GM23338 (cell line): ENCODE measurements around the gene COL1A1. TPM values are rescaled to one million over a fixed set of nuclear protein-coding genes. Genes with fewer than 3 reads are reported as not detected.

Experiments used
- ATAC-seq: fragments of 200-7000 bp; cut with Tn5 transposase; 3 replicates; pipeline ENCODE4 v1.9.1; 2020
- DNase-seq: peaks from one replicate; pipeline ENCODE4 v3.0.0-alpha.2; 2015; ENCODE audit warnings: low spot score
- H2AFZ ChIP-seq: fragments of 200-600 bp; sonication (generic); 2 replicates; pipeline ENCODE4 v1.8.0; 2016; ENCODE audit warnings: antibody characterized with exemption, mild to moderate bottlenecking, moderate library complexity
- H3F3A ChIP-seq: fragments of 200-600 bp; sonication (generic); replicated peaks from 2 replicates; pipeline ENCODE4 v1.8.0; 2017; ENCODE audit warnings: antibody characterized with exemption, mixed run types, low read depth
- H3K27ac ChIP-seq: fragments of 200-600 bp; sonication (generic); 2 replicates; pipeline ENCODE4 v1.6.1; 2016; ENCODE audit warnings: low read depth
- H3K27me3 ChIP-seq: fragments of 200-600 bp; sonication (generic); 2 replicates; pipeline ENCODE4 v1.8.0; 2016; ENCODE audit warnings: mild to moderate bottlenecking, mixed run types, moderate library complexity; ENCODE audit not compliant: insufficient read depth
- H3K36me3 ChIP-seq: fragments of 200-600 bp; sonication (generic); 2 replicates; pipeline ENCODE4 v1.8.0; 2016; ENCODE audit warnings: mild to moderate bottlenecking; ENCODE audit not compliant: insufficient read depth
- H3K4me1 ChIP-seq: fragments of 200-600 bp; sonication (generic); 2 replicates; pipeline ENCODE4 v1.8.0; 2016; ENCODE audit warnings: mild to moderate bottlenecking, moderate library complexity; ENCODE audit not compliant: insufficient read depth
- H3K4me2 ChIP-seq: fragments of 200-600 bp; sonication (generic); 2 replicates; pipeline ENCODE4 v1.7.1; 2017; ENCODE audit warnings: mixed run types
- H3K4me3 ChIP-seq: fragments of 200-600 bp; sonication (generic); 2 replicates; pipeline ENCODE4 v1.6.1; 2016; ENCODE audit warnings: mixed run types
- H3K79me2 ChIP-seq: fragments of 200-600 bp; sonication (generic); replicated peaks from 2 replicates; pipeline ENCODE4 v1.8.0; 2017; ENCODE audit warnings: mild to moderate bottlenecking; ENCODE audit not compliant: insufficient read depth
- H3K9me2 ChIP-seq: fragments of 200-600 bp; sonication (generic); 2 replicates; pipeline ENCODE4 v1.8.0; 2017; ENCODE audit not compliant: insufficient read depth
- H4K20me1 ChIP-seq: fragments of 200-600 bp; sonication (generic); replicated peaks from 2 replicates; pipeline ENCODE4 v1.8.0; 2017; ENCODE audit warnings: mild to moderate bottlenecking; ENCODE audit not compliant: insufficient read depth
- H3K27ac Mint-ChIP-seq: 2 replicates; pipeline ENCODE4 v1.8.0; 2020; ENCODE audit warnings: inconsistent platforms, mild to moderate bottlenecking, moderate library complexity, mixed read lengths
- H3K27me3 Mint-ChIP-seq: 3 replicates; pipeline ENCODE4 v1.8.0; 2022; ENCODE audit warnings: low read depth, mild to moderate bottlenecking, moderate library complexity, mixed read lengths, inconsistent platforms; ENCODE audit not compliant: insufficient read depth, poor library complexity
- H3K36me3 Mint-ChIP-seq: 3 replicates; pipeline ENCODE4 v1.8.0; 2021; ENCODE audit warnings: low read depth, mild to moderate bottlenecking, inconsistent platforms, moderate library complexity, mixed read lengths
- H3K4me1 Mint-ChIP-seq: 3 replicates; pipeline ENCODE4 v1.8.0; 2020; ENCODE audit warnings: mild to moderate bottlenecking, inconsistent platforms, mixed read lengths
- H3K4me3 Mint-ChIP-seq: 3 replicates; pipeline ENCODE4 v1.8.0; 2021; ENCODE audit warnings: moderate library complexity, mild to moderate bottlenecking, inconsistent platforms, mixed read lengths
- H3K9me3 Mint-ChIP-seq: 3 replicates; pipeline ENCODE4 v1.8.0; 2020; ENCODE audit warnings: moderate library complexity, mild to moderate bottlenecking, inconsistent platforms, mixed read lengths
- CREB1 ChIP-seq: fragments of 250-450 bp; sonication (Bioruptor Pico); IDR thresholded peaks from 2 replicates; pipeline ENCODE4 v1.5.0; 2020; ENCODE audit warnings: low read depth, mild to moderate bottlenecking, moderate library complexity
- EZH2 ChIP-seq: fragments of 200-600 bp; sonication (generic); IDR thresholded peaks from one replicate; pipeline ENCODE4 v1.8.0; 2017; ENCODE audit warnings: antibody characterized with exemption, mild to moderate bottlenecking, low read depth; ENCODE audit not compliant: unreplicated experiment
- EZH2phosphoT487 ChIP-seq: fragments of 200-600 bp; sonication (generic); IDR thresholded peaks from one replicate; pipeline ENCODE4 v1.8.1; 2018; ENCODE audit warnings: antibody characterized with exemption; ENCODE audit not compliant: unreplicated experiment
- JUNB ChIP-seq: IDR thresholded peaks from one replicate; pipeline ENCODE4 v1.6.1; 2016; ENCODE audit warnings: antibody characterized with exemption; ENCODE audit not compliant: unreplicated experiment
- NANOG ChIP-seq: IDR thresholded peaks from 2 replicates; pipeline ENCODE4 v1.6.1; 2016; ENCODE audit warnings: antibody characterized with exemption, borderline replicate concordance
- POLR2AphosphoS5 ChIP-seq: IDR thresholded peaks from 2 replicates; pipeline ENCODE4 v1.6.1; 2016; ENCODE audit warnings: antibody characterized with exemption, low read depth
- STAT1 ChIP-seq: IDR thresholded peaks from one replicate; pipeline ENCODE4 v1.6.1; 2016; ENCODE audit warnings: antibody characterized with exemption; ENCODE audit not compliant: unreplicated experiment
- ZNF114 ChIP-seq: fragments of 250-450 bp; sonication (Bioruptor Pico); IDR thresholded peaks from 2 replicates; pipeline ENCODE4 v1.5.0; 2020; ENCODE audit warnings: mild to moderate bottlenecking, moderate library complexity
- ZNF331 ChIP-seq: fragments of 250-450 bp; sonication (Bioruptor Pico); IDR thresholded peaks from 2 replicates; pipeline ENCODE4 v1.5.0; 2020; ENCODE audit warnings: low read depth, mild to moderate bottlenecking, moderate library complexity
- polyA plus RNA-seq: library from polyadenylated mRNA; unstranded; fragments of >200 nt; fragmentation: Nextera tagmentation; extraction: Ambion mirVana; gene quantifications from 2 replicates; pipeline ENCODE4 v1.2.1, GENCODE V29; 2016
- total RNA-seq: library from RNA; depleted of rRNA; stranded (reverse); fragments of >200 nt; shearing (Covaris generic); gene quantifications from 2 replicates; pipeline ENCODE4 v1.2.3, GENCODE V29; 2014
- TF ChIP-seq, protein P1 (sequence below): IDR thresholded peaks from 2 replicates; pipeline ENCODE4 v1.6.1; 2016; ENCODE audit warnings: antibody characterized with exemption
- TF ChIP-seq, protein P2 (sequence below): IDR thresholded peaks from one replicate; pipeline ENCODE4 v1.6.1; 2018; ENCODE audit warnings: antibody characterized with exemption; ENCODE audit not compliant: unreplicated experiment
- TF ChIP-seq, protein P3 (sequence below), 2 experiments: fragments of 200-600 bp in 1 of 2; sonication (generic) in 1 of 2; conservative IDR thresholded peaks; 2 replicates each; pipeline versions ENCODE4 v1.5.1 to v1.6.1; 2016 to 2017; ENCODE audit warnings: antibody characterized with exemption in 2 of 2, low read depth in 2 of 2, mild to moderate bottlenecking in 2 of 2, moderate library complexity in 1 of 2
- TF ChIP-seq, protein P4 (sequence below): fragments of 250-450 bp; sonication (Bioruptor Pico); IDR thresholded peaks from 2 replicates; pipeline ENCODE4 v1.5.0; 2020; ENCODE audit warnings: mild to moderate bottlenecking, moderate library complexity

The COL1A1 gene
- total and polyA plus RNA-seq, 2 experiments from 2014 or later: 21.2 to 34.3 TPM

DNA sequence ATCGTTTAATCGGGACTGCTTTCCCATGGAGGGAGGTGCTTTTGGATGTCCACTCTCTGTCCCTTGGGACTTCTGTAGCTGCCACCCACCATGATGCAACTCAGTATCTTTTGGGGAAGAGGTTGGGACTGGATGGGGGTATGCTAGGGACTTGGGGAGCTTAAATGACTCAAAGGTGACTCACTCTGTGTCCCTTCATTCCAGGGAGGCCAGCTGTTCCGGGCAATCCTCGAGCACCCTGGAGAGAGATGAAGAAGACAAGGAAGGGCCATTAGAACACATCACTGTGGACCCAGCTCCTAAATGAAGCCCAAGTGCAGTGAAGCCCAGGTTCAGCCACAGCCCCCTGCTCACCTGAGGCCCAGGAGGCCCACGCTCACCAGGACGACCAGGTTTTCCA lies 4.6 kb downstream of the COL1A1 start:
- Mint-ChIP-seq H3K36me3 (peaks cover 14% of the 10 kb centered on the region; the same call in 2 of the 3 replicates), H3K27ac (no peak overlapping the region), H3K9me3 (no peaks in the 10 kb centered on the region), H3K4me1 (peaks cover 16% of the 10 kb centered on the region), H3K27me3 (peaks cover 16% of the 10 kb centered on the region), H3K4me3 (no peak overlapping the region)
- no peak overlapping the region for H3K4me3 ChIP-seq
- H3K4me2 ChIP-seq: no peak overlapping the region
- TF ChIP-seq NANOG (no peak), EZH2phosphoT487 (no peak), JUNB (no peak), CREB1 (CRISPR knock-in tag) (no peak), STAT1 (no peak), ZNF114 (CRISPR knock-in tag) (no peak), EZH2 (no peak), POLR2AphosphoS5 (no peak), ZNF331 (CRISPR knock-in tag) (no peak)
- TF ChIP-seq, protein P1, sequence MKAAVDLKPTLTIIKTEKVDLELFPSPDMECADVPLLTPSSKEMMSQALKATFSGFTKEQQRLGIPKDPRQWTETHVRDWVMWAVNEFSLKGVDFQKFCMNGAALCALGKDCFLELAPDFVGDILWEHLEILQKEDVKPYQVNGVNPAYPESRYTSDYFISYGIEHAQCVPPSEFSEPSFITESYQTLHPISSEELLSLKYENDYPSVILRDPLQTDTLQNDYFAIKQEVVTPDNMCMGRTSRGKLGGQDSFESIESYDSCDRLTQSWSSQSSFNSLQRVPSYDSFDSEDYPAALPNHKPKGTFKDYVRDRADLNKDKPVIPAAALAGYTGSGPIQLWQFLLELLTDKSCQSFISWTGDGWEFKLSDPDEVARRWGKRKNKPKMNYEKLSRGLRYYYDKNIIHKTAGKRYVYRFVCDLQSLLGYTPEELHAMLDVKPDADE: no peak
- TF ChIP-seq, protein P2, sequence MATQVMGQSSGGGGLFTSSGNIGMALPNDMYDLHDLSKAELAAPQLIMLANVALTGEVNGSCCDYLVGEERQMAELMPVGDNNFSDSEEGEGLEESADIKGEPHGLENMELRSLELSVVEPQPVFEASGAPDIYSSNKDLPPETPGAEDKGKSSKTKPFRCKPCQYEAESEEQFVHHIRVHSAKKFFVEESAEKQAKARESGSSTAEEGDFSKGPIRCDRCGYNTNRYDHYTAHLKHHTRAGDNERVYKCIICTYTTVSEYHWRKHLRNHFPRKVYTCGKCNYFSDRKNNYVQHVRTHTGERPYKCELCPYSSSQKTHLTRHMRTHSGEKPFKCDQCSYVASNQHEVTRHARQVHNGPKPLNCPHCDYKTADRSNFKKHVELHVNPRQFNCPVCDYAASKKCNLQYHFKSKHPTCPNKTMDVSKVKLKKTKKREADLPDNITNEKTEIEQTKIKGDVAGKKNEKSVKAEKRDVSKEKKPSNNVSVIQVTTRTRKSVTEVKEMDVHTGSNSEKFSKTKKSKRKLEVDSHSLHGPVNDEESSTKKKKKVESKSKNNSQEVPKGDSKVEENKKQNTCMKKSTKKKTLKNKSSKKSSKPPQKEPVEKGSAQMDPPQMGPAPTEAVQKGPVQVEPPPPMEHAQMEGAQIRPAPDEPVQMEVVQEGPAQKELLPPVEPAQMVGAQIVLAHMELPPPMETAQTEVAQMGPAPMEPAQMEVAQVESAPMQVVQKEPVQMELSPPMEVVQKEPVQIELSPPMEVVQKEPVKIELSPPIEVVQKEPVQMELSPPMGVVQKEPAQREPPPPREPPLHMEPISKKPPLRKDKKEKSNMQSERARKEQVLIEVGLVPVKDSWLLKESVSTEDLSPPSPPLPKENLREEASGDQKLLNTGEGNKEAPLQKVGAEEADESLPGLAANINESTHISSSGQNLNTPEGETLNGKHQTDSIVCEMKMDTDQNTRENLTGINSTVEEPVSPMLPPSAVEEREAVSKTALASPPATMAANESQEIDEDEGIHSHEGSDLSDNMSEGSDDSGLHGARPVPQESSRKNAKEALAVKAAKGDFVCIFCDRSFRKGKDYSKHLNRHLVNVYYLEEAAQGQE: no peak
- TF ChIP-seq, protein P3, sequence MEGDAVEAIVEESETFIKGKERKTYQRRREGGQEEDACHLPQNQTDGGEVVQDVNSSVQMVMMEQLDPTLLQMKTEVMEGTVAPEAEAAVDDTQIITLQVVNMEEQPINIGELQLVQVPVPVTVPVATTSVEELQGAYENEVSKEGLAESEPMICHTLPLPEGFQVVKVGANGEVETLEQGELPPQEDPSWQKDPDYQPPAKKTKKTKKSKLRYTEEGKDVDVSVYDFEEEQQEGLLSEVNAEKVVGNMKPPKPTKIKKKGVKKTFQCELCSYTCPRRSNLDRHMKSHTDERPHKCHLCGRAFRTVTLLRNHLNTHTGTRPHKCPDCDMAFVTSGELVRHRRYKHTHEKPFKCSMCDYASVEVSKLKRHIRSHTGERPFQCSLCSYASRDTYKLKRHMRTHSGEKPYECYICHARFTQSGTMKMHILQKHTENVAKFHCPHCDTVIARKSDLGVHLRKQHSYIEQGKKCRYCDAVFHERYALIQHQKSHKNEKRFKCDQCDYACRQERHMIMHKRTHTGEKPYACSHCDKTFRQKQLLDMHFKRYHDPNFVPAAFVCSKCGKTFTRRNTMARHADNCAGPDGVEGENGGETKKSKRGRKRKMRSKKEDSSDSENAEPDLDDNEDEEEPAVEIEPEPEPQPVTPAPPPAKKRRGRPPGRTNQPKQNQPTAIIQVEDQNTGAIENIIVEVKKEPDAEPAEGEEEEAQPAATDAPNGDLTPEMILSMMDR (conservative IDR thresholded peaks at IDR 0.05; ENCODE audit: low read depth in 2 of 2): no peak
- TF ChIP-seq, protein P4, sequence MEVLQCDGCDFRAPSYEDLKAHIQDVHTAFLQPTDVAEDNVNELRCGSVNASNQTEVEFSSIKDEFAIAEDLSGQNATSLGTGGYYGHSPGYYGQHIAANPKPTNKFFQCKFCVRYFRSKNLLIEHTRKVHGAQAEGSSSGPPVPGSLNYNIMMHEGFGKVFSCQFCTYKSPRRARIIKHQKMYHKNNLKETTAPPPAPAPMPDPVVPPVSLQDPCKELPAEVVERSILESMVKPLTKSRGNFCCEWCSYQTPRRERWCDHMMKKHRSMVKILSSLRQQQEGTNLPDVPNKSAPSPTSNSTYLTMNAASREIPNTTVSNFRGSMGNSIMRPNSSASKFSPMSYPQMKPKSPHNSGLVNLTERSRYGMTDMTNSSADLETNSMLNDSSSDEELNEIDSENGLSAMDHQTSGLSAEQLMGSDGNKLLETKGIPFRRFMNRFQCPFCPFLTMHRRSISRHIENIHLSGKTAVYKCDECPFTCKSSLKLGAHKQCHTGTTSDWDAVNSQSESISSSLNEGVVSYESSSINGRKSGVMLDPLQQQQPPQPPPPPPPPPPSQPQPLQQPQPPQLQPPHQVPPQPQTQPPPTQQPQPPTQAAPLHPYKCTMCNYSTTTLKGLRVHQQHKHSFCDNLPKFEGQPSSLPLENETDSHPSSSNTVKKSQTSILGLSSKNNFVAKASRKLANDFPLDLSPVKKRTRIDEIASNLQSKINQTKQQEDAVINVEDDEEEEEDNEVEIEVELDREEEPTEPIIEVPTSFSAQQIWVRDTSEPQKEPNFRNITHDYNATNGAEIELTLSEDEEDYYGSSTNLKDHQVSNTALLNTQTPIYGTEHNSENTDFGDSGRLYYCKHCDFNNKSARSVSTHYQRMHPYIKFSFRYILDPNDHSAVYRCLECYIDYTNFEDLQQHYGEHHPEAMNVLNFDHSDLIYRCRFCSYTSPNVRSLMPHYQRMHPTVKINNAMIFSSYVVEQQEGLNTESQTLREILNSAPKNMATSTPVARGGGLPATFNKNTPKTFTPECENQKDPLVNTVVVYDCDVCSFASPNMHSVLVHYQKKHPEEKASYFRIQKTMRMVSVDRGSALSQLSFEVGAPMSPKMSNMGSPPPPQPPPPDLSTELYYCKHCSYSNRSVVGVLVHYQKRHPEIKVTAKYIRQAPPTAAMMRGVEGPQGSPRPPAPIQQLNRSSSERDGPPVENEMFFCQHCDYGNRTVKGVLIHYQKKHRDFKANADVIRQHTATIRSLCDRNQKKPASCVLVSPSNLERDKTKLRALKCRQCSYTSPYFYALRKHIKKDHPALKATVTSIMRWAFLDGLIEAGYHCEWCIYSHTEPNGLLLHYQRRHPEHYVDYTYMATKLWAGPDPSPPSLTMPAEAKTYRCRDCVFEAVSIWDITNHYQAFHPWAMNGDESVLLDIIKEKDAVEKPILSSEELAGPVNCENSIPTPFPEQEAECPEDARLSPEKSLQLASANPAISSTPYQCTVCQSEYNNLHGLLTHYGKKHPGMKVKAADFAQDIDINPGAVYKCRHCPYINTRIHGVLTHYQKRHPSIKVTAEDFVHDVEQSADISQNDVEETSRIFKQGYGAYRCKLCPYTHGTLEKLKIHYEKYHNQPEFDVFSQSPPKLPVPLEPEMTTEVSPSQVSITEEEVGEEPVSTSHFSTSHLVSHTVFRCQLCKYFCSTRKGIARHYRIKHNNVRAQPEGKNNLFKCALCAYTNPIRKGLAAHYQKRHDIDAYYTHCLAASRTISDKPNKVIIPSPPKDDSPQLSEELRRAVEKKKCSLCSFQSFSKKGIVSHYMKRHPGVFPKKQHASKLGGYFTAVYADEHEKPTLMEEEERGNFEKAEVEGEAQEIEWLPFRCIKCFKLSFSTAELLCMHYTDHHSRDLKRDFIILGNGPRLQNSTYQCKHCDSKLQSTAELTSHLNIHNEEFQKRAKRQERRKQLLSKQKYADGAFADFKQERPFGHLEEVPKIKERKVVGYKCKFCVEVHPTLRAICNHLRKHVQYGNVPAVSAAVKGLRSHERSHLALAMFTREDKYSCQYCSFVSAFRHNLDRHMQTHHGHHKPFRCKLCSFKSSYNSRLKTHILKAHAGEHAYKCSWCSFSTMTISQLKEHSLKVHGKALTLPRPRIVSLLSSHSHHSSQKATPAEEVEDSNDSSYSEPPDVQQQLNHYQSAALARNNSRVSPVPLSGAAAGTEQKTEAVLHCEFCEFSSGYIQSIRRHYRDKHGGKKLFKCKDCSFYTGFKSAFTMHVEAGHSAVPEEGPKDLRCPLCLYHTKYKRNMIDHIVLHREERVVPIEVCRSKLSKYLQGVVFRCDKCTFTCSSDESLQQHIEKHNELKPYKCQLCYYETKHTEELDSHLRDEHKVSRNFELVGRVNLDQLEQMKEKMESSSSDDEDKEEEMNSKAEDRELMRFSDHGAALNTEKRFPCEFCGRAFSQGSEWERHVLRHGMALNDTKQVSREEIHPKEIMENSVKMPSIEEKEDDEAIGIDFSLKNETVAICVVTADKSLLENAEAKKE (CRISPR knock-in tag): no peak
- ATAC-seq (no peak), DNase-seq (no peak)
- no peaks in the 10 kb centered on the region for H3K9me2 ChIP-seq
- peaks cover 11% of the 10 kb centered on the region for H3K27me3 ChIP-seq
- H3K79me2 ChIP-seq: no peaks in the 10 kb centered on the region
- no peaks in the 10 kb centered on the region for H4K20me1 ChIP-seq
- H3F3A ChIP-seq: 0 out of 2 replicates have a peak, but pooled peaks cover 2% of the 10 kb centered on the region
- peaks cover 5% of the 10 kb centered on the region; the same call in 1 of the 2 replicates for H3K4me1 ChIP-seq
- H2AFZ ChIP-seq: no peak overlapping the region
- H3K27ac ChIP-seq: no peak overlapping the region
- no peaks in the 10 kb centered on the region for H3K36me3 ChIP-seq
